Glutamatergic neuron (in vitro differentiated cells): ENCODE measurements around the gene GPNMB. TPM values are rescaled to one million over a fixed set of nuclear protein-coding genes. Genes with fewer than 3 reads are reported as not detected.
"Not testable (repeated sequence)": the region's sequence is repeated elsewhere in the genome, so short reads cannot be mapped to it uniquely, and the experiment has no call there.

Source experiments
- DNase-seq: peaks from one replicate; pipeline ENCODE4 v3.0.0; 2022
- H3K27ac Mint-ChIP-seq: one replicate; pipeline ENCODE4 v1.8.0; 2020; ENCODE audit warnings: mild to moderate bottlenecking, mixed read lengths, inconsistent platforms; ENCODE audit not compliant: unreplicated experiment
- H3K27me3 Mint-ChIP-seq: one replicate; pipeline ENCODE4 v1.8.0; 2020; ENCODE audit warnings: mild to moderate bottlenecking, moderate library complexity, mixed read lengths, inconsistent platforms; ENCODE audit not compliant: unreplicated experiment
- H3K36me3 Mint-ChIP-seq: one replicate; pipeline ENCODE4 v1.8.0; 2020; ENCODE audit warnings: mild to moderate bottlenecking, mixed read lengths, inconsistent platforms; ENCODE audit not compliant: unreplicated experiment
- H3K4me1 Mint-ChIP-seq: one replicate; pipeline ENCODE4 v1.8.0; 2020; ENCODE audit warnings: mild to moderate bottlenecking, low read depth, mixed read lengths, inconsistent platforms; ENCODE audit not compliant: unreplicated experiment
- H3K4me3 Mint-ChIP-seq: one replicate; pipeline ENCODE4 v1.8.0; 2020; ENCODE audit warnings: mild to moderate bottlenecking, mixed read lengths, inconsistent platforms; ENCODE audit not compliant: unreplicated experiment
- H3K9me3 Mint-ChIP-seq: one replicate; pipeline ENCODE4 v1.8.0; 2020; ENCODE audit warnings: mild to moderate bottlenecking, moderate library complexity, mixed read lengths, inconsistent platforms; ENCODE audit not compliant: unreplicated experiment
- total RNA-seq: library from RNA; stranded (reverse); fragmentation: NEBNext Ultra II Directional; extraction: Animal tissue kit (Norgen Biotek cat#: 25700); gene quantifications from one replicate; pipeline ENCODE4 v1.2.1, GENCODE V29; 2021; ENCODE audit not compliant: unreplicated experiment
- TF ChIP-seq, protein P1 (sequence below): fragments of 200-600 bp; sonication (generic); IDR thresholded peaks from one replicate; pipeline ENCODE4 v1.5.0; 2021; ENCODE audit not compliant: partially characterized antibody, unreplicated experiment

GPNMB gene
- total RNA-seq, 1 donor from 2014 or later = not detected

DNA sequence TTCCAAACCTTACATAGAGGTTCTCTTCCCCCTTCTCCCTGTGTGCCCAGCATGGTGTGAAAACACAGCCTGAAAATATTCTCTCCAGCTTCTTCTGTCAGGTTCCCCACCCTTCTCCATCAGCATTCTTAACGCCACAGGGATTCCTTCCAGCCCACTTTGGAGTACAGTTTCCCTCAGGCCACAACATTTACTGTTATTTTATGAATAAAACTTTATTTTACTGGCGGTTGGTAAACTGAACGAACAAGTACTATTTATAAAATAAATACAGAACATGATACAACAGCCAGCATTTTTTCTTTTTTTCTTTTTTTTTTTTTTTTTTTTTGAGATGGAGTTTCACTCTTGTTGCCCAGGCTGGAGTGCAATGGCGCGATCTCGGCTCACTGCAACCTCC lies 31.6 kb upstream of the GPNMB start:
- Mint-ChIP-seq H3K27me3 (no peaks in the 10 kb centered on the region), H3K36me3 (no peaks in the 10 kb centered on the region), H3K9me3 (no peaks in the 10 kb centered on the region), H3K4me1 (no peaks in the 10 kb centered on the region), H3K4me3 (no peak overlapping the region), H3K27ac (no peak overlapping the region)
- DNase-seq = no peak
- TF ChIP-seq, protein P1, sequence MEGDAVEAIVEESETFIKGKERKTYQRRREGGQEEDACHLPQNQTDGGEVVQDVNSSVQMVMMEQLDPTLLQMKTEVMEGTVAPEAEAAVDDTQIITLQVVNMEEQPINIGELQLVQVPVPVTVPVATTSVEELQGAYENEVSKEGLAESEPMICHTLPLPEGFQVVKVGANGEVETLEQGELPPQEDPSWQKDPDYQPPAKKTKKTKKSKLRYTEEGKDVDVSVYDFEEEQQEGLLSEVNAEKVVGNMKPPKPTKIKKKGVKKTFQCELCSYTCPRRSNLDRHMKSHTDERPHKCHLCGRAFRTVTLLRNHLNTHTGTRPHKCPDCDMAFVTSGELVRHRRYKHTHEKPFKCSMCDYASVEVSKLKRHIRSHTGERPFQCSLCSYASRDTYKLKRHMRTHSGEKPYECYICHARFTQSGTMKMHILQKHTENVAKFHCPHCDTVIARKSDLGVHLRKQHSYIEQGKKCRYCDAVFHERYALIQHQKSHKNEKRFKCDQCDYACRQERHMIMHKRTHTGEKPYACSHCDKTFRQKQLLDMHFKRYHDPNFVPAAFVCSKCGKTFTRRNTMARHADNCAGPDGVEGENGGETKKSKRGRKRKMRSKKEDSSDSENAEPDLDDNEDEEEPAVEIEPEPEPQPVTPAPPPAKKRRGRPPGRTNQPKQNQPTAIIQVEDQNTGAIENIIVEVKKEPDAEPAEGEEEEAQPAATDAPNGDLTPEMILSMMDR = no peak

DNA sequence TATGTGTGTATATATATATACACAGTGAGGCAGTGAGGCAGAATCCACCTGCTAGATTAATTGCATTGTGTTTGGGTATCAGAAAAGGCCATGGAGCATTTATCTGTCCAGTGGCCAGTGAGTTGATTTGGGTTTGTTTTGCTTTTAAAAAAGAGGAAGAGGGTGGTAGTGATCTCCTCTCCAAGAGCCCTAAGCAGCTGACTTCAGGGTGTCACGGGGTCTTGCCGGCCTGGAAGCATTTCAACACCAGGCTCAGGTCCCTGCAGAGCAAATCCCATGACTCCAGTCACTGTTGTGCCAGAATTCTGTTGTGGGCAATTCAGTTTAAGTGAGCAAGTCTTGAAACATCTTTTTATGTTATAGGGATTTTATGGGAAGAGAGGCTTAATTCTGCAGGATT lies 30.6 kb upstream of the GPNMB start:
- Mint-ChIP-seq H3K4me1 (peaks cover 5% of the 10 kb centered on the region), H3K27ac (no peak overlapping the region), H3K36me3 (no peaks in the 10 kb centered on the region), H3K27me3 (no peaks in the 10 kb centered on the region), H3K4me3 (no peak overlapping the region), H3K9me3 (no peaks in the 10 kb centered on the region)
- TF ChIP-seq, protein P1 = no peak
- DNase-seq = no peak

DNA sequence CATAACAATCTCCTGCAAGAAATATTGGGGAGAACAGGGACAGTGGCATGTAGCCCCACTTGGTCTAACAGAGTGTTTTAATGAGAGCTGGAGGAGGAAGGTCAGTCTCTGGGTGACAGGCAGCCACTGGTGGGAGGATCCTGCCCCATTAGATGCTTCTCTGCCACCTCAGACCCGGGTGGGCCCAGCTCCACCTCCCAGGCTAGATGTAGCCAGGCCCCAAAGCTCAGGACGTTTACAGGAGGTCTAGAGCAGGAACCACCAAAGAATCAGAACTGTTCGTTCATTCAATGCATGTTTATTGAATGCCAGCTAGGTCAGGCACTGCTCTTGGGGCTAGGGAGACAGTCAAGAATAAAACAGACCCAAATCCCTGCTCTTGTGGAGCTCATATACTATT lies 28.4 kb upstream of the GPNMB start:
- no peaks in the 10 kb centered on the region for H3K27me3 Mint-ChIP-seq
- H3K4me3 Mint-ChIP-seq = no peak overlapping the region
- no peak for DNase-seq
- TF ChIP-seq, protein P1 = no peak
- H3K36me3 Mint-ChIP-seq = no peaks in the 10 kb centered on the region
- H3K27ac Mint-ChIP-seq = no peak overlapping the region
- H3K9me3 Mint-ChIP-seq = no peaks in the 10 kb centered on the region
- peaks cover 12% of the 10 kb centered on the region for H3K4me1 Mint-ChIP-seq

DNA sequence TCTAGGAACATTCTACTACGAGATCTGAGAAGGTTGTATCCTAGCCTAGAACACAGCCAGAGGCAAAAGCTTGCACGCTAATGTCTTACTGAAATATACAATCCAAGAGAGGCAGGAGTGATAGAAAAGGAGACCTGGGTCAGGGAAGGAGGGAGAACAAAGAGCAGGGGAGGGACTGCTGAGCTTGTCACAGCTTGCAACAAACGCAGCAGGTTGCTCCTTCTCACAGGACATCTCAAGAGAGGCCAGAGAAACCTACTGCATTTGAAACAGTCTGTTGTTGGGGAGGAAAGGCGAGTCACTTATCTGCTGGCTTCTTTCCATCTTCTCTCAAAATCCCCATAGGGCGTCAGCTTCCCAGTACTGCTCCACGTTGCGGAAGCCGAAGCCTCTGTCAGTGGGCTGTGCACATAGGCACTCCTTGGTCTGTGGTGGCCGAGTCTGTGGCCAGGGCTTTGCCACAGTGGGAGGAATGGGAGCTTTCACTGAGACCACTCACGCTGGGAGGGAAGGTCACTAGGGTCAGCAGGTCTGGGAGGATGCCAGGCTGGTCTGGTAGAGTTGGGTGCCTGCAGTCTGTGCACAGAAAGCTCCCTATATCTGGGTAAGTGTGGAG lies 25.8 kb upstream of the GPNMB start:
- no peak overlapping the region for H3K4me3 Mint-ChIP-seq
- H3K27ac Mint-ChIP-seq = peak overlapping the region; percentile 23
- H3K36me3 Mint-ChIP-seq = no peaks in the 10 kb centered on the region
- H3K9me3 Mint-ChIP-seq = no peaks in the 10 kb centered on the region
- no peaks in the 10 kb centered on the region for H3K27me3 Mint-ChIP-seq
- TF ChIP-seq, protein P1 = no peak
- H3K4me1 Mint-ChIP-seq = peaks cover 12% of the 10 kb centered on the region
- no peak for DNase-seq

DNA sequence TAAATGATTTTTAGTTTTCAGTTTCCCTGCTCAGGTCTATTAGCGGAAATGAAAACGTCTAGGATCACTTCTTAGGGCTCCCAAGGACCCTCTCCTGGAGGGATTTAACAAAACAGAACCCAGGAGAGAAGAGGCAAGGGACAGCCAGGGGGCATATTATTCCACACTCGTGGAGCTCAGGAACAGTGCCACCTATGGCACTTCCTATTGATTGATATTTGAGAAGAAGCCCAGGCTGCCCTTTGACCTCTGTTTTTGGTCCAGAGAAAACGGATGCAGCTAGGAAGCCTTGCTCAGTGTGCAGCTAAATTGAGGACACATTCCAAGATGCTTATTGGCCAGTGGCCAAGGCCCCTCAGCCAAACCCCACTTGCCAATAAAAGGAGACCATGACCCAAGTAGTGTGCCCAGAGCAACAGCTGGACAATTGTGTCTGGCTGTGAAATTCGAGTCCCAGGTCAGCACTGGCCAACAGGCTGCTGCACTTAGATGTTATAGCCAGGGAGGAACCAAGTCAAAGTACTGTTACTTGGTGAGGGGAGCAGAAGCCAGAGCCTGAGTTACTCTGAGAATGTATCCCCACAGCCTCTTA lies 24.0 kb upstream of the GPNMB start:
- TF ChIP-seq, protein P1 = no peak
- H3K27me3 Mint-ChIP-seq = no peaks in the 10 kb centered on the region
- H3K27ac Mint-ChIP-seq = no peak overlapping the region
- peak; percentile 20 for DNase-seq
- peaks cover 12% of the 10 kb centered on the region for H3K4me1 Mint-ChIP-seq
- no peaks in the 10 kb centered on the region for H3K9me3 Mint-ChIP-seq
- no peaks in the 10 kb centered on the region for H3K36me3 Mint-ChIP-seq
- H3K4me3 Mint-ChIP-seq = no peak overlapping the region

DNA sequence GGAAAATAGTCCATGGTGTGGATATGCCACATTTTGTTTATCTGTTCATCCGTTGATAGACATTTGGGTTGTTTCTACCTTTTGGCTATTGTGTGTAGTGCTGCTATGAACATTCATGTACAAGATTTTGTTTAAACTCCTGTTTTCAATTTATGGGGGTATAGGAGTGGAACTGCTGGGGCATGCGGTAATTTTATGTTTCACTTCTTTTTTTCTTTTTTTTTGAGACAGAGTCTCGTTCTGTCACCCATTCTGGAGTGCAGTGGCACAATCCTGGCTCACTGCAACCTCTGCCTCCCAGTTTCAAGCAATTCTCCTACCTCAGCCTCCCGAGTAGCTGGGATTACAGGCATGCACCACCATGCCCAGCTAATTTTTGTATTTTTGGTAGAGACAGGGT lies 22.2 kb upstream of the GPNMB start:
- H3K4me3 Mint-ChIP-seq, H3K27me3 Mint-ChIP-seq, H3K36me3 Mint-ChIP-seq, H3K27ac Mint-ChIP-seq, DNase-seq, H3K9me3 Mint-ChIP-seq: not testable (repeated sequence)
- H3K4me1 Mint-ChIP-seq = peaks cover 12% of the 10 kb centered on the region
